GM18517 (cell line): ENCODE measurements around the gene FA2H.

Experiments
- ATAC-seq: cut with Tn5 transposase; IDR thresholded peaks from one replicate; pipeline ENCODE4 v1.9.1; 2021; ENCODE audit warnings: mild to moderate bottlenecking, moderate library complexity; ENCODE audit not compliant: unreplicated experiment

Gene FA2H

DNA sequence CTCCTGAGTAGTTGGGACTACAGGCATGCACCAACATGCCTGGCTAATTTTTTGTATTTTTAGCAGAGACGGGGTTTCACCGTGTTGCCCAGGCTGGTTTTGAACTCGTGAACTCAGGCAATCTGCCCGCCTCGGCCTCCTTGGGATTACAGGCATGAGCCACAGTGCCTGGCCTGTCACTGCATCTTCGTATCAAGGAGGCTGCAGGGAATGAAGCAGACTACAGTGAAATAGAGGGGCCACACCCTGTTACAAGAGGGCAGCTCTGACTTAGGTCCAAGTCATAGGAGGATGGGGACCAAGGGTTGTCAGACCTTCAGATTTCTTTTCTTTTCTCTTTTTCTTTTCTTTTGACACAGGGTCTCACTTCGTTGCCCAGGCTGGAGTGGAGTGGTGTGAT, 28.7 kb downstream of the FA2H start:
- no peak for ATAC-seq

DNA sequence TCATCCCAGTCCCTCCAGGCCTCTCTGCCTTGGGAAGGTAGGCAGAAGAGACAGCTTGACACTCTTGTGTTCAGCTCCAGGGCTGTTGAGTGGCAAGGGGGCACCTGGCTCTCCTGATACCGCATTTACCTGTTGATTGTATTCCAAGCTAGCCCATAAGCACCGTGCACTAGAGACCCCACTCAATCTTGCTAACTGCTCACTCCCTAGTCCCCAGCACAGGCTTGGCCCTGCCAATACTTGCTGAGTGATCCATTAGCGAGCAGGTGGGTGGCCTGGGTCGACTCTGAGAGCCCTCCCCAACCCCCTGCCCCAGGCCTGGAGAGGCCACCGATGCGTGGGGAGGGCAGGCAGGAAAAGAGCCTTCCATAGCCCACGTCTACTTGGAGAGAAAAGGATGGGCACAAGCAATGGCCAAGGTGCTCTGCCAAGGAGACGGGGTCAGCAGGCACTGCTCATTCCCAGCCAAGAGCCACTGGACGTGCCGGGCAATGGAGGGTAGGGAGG, 29.5 kb downstream of the FA2H start:
- ATAC-seq, result no peak

DNA sequence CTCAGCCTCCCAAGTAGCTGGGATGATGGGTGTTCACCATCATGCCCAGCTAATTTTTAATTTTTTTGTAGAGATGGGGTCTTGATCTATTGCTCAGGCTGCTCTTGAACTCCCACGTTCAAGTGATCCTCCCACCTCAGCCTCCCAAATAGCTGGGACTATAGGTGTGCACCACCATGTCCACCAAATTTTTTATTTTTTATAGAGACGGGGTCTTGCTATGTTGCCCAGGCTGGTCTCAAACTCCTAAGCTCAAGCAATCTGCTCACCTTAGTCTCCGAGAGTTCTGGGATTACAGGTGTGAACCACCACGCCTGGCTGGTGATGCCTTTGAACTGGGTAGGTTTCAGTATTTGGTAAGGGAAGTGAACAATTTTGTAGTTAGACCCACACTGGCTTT, 30.1 kb downstream of the FA2H start:
- ATAC-seq, result no peak

DNA sequence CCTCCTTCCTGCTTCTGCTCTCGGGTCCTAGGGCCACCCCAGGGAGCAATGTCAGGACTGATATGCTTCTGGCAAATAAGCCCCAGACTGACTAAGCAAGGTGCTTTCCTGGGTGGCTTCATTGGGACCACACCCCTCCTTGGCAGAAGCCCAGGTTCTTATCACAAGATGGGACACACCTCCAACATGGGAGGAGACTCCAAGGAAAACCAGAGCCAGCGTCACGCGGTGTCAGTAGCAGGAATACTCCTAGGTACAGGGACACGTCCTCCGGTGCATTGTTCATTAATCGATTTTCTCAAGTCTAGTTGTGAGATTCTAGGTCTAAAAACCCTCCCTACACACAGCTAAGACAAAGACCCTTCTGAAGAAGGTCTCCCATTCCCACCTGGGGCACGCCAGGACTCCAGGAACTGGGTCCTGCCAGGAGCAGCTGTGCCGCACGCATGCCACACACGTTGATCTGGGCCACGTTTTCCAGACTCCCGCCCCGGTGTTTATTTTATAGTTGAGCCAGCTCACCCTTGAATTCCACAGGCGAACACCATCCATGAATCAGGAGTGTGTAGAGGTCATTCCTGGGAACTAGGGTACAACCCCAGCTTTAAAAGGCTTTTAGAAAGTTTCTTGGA, 30.8 kb downstream of the FA2H start:
- no peak for ATAC-seq

DNA sequence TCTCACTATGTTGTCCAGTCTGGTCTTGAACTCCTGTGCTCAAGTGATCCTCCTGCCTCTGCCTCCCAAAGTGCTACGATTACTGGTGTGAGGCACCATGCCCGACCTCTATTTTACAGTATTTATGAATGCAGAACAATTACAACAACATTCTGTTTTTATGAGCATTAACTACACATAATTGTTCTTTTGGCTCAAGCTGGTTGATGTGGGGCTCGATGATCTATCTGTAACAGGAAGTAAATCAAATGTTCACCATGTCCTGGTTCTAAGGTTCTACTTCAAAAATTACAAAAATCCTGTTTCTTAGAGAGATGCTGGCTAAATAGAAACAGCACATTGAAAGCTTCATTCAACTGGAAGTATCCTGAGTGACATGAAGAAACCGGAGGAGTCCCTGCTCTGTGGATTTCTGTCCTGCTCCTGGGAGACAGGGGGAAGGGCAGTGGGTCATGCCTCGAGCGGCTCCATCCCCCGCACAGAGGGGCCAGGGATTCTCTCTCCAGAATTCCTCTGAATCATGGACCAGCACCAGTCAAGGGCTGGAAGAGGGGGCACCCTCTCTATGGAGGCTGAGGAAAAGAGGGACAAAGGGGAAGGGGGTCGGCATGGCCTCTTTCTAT, 31.5 kb downstream of the FA2H start:
- ATAC-seq, result no peak

DNA sequence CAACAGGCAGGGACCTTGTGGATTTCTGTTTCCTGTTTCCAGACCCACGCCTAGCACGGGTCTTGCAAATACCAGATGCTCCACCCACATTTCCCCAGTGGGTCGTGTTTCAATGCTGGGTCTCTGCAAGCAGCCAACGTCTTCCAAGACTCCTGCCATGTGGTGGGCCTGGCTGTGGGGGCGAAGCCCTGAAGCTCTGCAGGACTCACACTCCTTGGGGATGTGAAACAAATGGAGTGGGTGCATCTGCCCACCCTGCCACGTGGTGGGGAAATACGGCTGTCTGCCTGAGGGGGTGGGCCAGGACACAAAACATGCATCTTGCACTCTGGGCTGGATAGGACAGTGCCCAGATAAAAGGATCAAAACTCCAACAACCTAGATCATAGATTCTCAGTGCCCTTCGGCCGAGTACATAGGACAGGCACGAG, 32.6 kb downstream of the FA2H start:
- no peak for ATAC-seq

DNA sequence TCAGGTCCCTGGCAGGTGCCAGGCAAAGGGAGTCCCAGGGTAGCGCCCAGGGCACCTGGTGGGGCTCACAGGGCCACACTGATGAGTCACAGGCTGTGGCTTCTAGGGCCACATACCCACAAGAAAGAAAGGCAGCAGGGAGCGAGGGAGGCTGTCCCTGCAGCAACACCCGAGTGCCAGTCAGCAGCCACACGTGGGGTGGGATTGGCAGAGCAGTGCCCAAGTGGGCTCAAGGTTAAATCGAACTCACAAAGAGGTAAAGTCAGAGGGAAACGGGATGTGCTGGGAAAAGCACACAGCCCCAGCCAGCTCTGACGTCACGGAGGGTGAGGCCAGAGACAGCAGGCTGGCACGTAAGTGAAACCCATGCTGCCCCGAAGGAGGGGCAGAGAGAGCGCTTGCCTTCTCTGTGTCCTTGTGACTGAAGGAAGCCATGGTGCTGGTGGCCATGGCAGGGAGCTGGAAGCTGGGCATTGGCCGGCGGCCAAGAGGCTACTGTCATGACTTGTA, 33.8 kb downstream of the FA2H start:
- no peak for ATAC-seq

DNA sequence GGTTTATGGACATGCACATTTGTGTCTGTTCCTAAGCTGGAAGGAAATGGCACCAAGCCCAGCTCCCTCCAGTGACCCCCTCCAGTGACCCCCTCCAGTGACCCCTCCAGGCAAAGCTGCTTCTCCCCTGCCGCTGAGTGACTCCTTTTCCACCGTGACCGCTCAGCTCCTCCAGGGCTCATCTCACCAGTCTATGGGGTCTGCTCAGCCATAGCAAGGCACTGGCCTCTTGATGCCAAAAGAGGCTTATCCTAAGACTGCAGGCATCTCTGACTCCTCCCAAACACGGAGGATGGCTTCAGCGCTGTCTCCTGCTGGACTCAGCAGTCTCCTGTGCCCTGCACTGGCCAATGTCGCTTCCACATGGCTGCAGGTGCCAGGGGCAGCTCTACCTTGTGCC, 35.3 kb downstream of the FA2H start:
- ATAC-seq, result no peak

DNA sequence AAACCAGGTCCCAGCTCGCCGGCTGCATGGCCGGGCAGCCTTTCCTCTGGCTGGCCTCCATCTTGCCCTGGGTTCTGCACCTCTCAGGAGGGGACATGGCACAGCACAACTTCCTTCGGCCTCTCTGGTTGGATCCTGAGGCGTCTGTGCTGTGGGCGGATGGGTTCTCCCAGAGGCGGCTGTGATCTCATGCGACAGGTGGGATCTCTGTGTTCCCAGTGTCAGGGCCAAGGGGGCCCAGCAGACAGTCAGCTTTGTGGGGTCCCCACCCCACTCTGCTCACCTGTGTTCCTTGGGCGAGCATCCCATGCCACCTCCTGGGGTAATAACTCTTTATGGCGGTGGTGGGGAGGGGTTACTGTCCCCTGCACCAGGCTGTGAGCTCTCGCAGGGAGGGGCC, 35.8 kb downstream of the FA2H start:
- no peak for ATAC-seq

DNA sequence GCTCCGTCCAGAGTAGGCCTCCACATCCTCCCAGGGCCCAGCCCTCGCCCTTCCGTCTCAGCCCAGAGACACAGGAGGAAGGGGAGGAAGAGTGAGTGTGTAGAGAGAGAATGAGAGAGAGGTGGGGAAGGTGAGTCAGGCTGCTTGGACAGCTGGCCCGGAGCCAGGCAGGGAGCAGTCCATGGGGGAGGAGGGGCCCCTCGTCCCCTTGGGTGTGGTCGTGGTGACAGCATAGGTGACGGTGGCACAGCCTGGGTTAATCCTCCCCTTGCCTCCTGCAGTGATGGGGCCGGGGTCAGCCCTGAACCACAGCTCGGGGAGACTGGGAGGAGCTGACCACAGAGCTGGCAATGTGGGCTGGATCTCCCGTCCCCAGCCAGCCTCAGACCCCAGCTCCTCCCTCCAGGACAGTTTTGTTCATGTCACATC, 36.5 kb downstream of the FA2H start:
- ATAC-seq, result no peak

DNA sequence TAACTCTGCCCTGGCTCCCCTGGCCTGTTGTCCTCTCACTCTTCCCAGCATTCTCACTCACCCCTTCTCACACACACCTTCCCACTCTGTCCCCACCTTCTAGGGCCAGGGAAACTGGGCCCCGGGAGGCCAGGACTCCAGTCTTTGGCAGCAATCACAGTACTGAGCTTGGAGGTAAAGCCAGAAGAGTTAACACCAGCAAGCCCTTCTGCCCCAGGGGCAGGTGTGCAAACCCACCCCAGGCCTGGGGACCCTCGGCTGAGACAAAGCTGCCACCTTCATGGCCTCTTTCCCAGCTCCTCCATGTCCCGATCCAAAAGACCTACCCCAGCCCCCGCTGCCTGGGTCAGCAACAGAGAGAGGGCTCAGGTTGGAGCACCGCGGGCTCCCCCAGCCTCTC, 37.1 kb downstream of the FA2H start:
- no peak for ATAC-seq

DNA sequence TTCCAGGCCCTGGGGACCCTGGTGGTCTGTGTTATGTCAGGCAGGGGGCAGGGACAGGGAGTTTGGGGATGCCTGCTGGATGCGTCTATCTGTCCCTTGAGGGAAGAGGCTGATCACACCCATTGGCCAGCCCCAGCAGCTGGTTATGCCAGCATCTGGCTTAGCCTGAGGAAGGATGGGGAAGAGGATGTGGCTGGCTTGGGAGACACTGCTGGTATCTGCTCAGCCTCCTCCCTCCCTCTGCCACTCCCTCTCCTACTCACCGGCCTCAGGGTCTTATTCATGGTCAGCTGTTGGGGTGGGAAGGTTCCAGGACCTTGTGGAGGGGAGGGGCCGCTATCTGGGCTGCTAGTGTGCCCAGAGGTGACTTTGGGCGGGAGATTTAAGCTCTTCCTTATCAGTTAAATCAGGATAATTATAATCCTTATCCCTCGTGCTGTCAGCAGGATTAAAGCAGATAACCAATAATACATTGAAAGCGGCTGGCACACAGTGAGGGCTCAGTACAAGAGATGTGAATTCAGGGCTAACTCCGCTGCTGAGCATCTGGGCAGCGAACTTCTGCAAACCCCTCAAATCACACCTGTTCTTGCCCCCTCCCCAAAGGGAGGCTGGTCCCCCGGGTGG, 38.0 kb downstream of the FA2H start:
- no peak for ATAC-seq

DNA sequence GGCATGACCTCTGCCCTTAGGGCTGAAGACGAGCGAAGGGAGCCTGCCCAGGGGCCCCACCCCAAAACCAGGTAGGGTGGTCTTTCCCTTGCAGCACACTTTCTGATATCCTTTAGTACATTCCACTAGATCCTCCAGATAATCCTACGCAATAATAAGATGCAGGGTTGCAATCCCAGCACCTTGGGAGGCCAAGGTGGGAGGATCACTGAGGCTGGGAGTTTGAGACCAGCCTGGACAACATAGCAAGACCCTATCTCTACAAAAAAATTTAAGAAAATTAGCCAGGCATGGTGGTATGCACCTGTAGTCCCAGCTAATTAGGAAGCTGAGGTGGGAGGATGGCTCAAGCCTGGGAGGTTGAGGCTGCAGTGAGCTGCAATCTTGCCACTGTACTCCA, 39.1 kb downstream of the FA2H start:
- no peak for ATAC-seq

DNA sequence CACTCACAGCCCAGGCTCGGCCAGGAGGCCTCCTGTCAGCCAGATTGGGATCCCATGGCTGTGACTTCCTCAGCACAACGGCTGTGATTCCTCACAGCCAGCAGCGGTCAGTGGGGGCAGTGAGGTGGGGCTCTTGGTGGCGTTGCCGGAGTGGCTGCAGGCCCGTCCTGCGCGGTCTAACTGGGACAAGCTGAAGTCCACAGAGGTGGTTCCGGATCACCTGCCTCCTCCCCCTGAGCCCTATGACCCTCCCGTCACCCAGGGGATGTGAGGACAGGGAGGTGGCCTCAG, 39.5 kb downstream of the FA2H start:
- no peak for ATAC-seq

DNA sequence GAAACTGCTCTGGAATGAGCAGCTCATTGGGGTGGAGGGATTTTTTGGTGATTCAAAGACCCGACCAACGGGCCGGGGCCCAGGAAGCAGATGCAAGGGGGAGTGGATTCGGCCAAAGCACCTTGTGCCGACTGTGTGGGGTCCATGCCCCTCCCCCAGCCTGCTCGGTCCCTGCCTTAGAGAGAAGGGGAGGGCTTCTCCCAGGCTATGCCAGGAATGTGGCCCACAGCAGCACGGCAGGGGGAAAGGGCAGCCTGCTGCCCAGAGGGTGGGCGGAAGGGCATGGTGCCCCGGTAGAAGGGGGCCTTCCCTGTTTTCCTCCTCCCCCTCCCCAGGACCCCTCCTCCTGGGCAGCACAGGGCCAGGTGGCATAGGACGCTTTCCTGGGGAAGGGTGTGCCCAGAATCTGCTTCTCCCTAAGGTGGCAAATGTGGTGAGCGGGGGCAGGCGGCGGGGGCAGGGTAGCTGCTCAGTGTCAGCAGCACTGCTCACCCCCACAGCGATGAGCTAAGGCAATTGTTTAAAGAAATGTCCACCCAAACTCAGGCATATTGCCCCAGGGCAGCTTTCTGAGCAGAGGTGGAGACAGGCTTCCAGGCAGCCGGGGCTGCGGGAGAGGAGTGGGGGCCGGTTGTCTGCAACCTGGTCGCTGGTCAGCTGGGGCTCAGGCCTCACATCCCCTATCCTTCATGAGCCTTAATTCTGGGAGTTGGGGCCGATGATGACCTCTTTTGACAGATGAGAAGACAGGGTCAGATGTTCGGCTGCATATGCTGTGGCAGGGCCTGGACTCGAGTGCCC, 40.1 kb downstream of the FA2H start:
- no peak for ATAC-seq

DNA sequence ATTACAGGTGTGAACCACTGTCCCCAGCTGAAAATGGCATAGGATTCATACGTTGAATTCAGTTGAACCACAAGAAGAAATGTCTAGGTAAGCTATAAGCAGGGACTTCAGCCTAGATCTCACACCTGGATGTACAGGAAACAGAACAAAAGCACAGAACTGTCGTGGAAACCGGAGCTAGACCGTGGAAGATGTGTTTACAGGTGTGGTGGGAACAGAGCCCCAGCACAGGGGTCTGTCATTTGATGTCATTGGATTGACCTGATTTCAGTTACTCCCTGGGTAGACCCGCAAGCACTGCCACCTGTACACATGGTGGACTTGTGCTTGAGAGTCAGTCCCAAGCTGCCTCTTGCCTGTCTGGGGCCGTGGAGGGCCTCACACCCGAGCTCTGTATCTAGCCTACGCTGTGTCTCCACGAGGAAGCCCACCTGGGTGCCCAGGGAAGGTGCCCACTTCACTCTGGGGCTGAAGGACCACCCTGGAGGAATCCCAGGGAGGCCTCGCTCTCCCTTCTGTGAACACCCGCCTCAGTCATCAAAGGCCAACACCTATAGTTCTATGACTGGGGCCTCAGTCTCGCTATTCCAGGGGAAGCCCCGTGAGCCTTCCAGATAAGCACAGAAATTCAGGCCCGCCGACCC, 41.8 kb downstream of the FA2H start:
- no peak for ATAC-seq

DNA sequence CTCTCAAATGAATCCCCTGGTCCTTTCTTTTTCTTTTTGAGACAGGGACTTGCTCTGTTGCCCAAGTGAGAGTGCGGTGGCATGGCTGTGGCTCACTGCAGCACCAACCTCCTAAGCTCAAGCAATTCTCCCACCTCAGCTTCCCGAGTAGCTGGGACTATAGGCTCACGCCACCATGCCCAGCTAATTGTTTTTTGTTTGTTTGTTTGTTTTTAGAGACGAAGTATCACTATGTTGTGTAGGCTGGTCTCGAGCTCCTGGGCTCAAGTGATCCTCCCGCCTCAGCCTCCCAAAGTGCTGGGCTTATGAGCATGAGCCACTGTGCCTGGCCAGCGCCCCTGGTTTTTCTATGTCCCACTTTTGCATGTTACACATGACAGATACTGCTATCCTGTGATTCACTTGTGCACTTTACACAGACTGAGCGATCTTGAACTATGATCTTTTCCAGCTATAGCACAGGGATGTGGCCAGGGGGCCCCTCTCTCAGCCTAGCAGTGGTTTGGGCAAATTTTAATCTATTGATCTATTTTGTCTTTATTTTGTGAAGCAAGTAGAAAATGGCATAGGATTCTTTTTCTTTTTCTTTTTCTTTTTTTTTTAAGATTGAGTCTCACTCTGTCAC, 42.7 kb downstream of the FA2H start:
- ATAC-seq, result no peak

DNA sequence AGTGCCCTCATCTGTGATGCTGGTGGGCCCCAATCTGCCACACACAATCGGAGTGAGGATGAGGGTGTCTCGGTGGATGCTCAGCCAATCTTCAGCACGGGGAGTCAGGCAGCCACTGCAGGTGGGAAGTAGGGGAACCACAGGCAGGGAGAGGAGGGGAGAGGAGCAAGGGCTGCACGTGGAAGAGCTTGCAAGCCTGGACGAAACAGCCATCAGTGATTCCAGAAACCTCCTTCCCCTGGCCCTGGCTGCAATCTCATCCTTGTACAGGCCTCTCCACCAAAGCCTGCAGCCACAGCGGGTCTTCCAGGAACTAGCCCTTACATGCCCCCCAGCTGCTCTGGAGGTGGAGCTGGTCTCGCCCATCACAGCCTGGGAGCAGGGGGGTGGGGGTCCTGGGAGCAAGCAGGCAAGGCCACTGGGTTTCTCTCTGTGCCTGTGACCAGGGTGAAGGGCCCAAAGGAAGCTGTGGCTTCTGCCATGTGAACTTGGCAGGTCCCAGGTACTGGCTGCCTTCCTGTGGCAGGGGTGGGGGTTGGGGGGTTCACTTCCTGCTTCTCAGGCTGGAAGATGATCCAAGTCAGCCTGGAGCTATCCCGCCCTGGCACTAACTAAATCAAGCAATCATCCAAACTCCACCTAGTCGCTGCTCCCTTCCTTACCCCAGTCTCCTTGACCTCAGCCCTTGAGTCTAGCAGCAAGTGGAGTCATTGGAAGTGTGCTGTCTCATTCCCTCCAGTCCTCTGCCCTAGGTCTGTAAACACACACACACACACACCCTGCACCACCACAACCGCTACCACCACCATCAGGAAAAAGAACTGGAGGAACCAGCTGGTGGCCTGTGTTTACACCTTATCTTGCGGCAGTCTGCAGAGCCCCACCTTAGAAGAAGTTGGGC, 44.6 kb downstream of the FA2H start:
- no peak for ATAC-seq

DNA sequence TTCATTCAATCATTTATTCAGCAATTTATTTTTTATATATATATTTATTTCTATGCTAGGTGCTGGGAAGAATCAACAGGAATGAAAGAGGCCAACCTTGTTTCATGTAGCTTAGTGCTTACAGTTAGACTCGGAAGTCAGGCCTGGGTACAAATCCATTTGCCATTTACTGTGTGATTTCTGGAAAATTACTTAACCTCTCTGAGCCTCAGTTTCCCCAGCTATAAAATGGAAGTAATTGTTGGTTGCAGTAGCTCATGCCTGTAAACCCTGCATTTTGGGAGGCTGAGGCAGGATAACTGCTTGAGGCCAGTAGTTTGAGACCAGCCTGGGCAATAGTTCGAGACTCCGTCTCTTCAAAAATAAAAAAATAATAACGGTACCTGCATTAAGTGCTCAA, 46.7 kb downstream of the FA2H start:
- ATAC-seq, result no peak

DNA sequence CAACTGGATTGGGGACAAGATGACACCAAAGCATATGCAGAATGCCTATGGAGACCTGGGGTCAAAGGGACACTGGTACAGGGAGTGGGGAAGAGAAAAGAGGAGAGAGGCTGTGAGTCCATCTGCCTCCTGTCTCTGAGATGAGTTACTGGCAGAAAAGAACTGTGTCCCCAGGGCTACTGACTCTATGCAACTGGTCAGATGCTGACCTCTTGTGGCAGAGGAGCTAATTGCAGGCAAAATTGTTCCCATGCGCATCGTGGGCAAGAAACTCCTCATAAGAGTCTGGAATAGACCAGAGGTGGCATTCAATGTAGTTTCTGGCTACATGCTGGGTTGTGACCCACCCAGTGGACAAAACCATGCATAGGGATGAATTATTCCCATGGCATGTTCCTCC, 47.9 kb downstream of the FA2H start:
- no peak for ATAC-seq
